ENCODE measurements around the gene TRPM3. TPM values are rescaled to one million over a fixed set of nuclear protein-coding genes. Genes with fewer than 3 reads are reported as not detected.

The TRPM3 gene
- total and polyA plus RNA-seq, 9 of the 15 experiments (the other 6 are each of a cell fraction or from before 2014, with no cell fraction given), result 0.04 TPM; not detected in 8

DNA sequence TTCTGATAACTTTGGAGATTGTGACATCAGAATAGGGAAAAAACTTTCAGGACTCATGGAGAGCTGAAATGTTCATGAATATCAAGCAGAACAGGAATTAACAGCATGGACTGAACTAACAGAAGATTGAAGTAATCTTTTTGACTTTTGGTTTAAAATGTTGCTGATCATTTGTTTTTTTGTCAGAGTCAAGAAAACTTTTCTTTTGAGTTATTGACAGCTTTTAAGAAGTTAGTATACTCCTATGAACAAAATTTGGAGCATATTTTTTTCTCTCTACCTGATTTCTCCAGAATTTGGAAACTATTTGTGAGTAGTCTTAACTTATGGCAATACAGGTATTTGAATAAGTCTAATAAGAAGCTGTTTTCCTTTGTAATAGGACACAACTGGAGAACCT is 462.7 kb downstream of the TRPM3 start:
- intact Hi-C loops (cut with micrococcal nuclease), result no loop called here

DNA sequence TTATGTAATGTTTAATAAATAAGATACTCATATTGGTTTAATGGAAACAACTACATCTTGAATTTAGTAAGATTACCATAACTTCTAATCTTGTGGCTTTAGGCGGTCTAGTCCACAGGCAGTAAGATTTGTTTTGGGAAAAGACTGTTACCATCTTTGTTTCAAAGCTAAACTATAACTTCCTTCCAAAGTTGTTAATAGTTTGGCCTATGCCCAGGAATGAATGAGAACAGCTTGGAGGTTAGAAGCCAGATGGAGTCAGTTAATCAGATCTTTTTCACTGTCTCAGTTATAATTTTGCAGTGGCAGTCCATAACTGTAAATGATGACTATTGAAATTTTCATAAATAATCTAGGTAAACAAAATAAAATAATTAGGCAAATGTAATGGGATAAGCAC is 465.1 kb downstream of the TRPM3 start:
- Histone ChIP-seq H3K36me3 (ENCODE audit: control insufficient read depth, insufficient read depth, low read length) (no peaks in the 10 kb centered on the region), H3K27ac (ENCODE audit: extremely low read depth, low read depth, low read length) (no peak overlapping the region), H3K4me1 (replicated peaks in 1 of 2; ENCODE audit: control insufficient read depth in 2 of 2, insufficient read depth in 2 of 2, low read length in 2 of 2) (no peaks in the 10 kb centered on the region), H3K9me3 (replicated peaks; ENCODE audit: control insufficient read depth, insufficient read depth, low read depth, low read length) (no peaks in the 10 kb centered on the region), H3K9me1 (ENCODE audit: control insufficient read depth, insufficient read depth, low read length) (no peaks in the 10 kb centered on the region), H2AFZ (ENCODE audit: low read depth, low read length) (no peak overlapping the region), H4K20me1 (replicated peaks; ENCODE audit: control insufficient read depth, insufficient read depth, low read length) (no peaks in the 10 kb centered on the region), H3K4me3 (no peak overlapping the region), H3K27me3 (ENCODE audit: control insufficient read depth in 2 of 2, insufficient read depth in 2 of 2, low read length in 2 of 2) (no peaks in the 10 kb centered on the region), H3K9ac (ENCODE audit: insufficient read depth in 1 of 2, low read depth in 2 of 2, low read length in 2 of 2) (no peak overlapping the region), H3K79me2 (ENCODE audit: control insufficient read depth, insufficient read depth, low read length) (no peaks in the 10 kb centered on the region), H3K4me2 (ENCODE audit: insufficient read depth, low read length) (no peak overlapping the region)
- CTCF ChIA-PET (ENCODE audit: low intra/inter-chr PET ratio), result no interaction called here
- ATAC-seq (no peak), FAIRE-seq (no peak), DNase-seq (ENCODE audit: extremely low read depth in 1 of 4, low spot score in 3 of 4) (no peak)
- in situ Hi-C loops (cut with MboI), result no loop called here
- no TSS peak for BruUV-seq (replicated peaks)
- intact Hi-C loops (cut with micrococcal nuclease), result no loop called here
- POLR2A ChIA-PET, result no interaction called here
- TF ChIP-seq SETDB1 (IDR thresholded peaks at IDR 0.05; ENCODE audit: low read length) (no peak), C11orf30 (IDR thresholded peaks at IDR 0.05; ENCODE audit: low read depth) (no peak), PTRF (tag; IDR thresholded peaks at IDR 0.05) (no peak), CBX8 (IDR thresholded peaks at IDR 0.05; ENCODE audit: borderline replicate concordance, extremely low read depth, low read depth, low read length, poor library complexity, severe bottlenecking) (no peak), JUND (IDR thresholded peaks at IDR 0.05; ENCODE audit: borderline replicate concordance, low read depth, low read length) (no peak), JUND (tag; IDR thresholded peaks at IDR 0.05; ENCODE audit: borderline replicate concordance, low read depth, low read length) (no peak), ZNF785 (CRISPR knock-in tag; IDR thresholded peaks at IDR 0.05) (no peak), STAG1 (CRISPR knock-in tag; IDR thresholded peaks at IDR 0.05; ENCODE audit: borderline replicate concordance) (no peak), GATAD2B (IDR thresholded peaks at IDR 0.05; ENCODE audit: borderline replicate concordance) (no peak)
- TF ChIP-seq, protein P1, sequence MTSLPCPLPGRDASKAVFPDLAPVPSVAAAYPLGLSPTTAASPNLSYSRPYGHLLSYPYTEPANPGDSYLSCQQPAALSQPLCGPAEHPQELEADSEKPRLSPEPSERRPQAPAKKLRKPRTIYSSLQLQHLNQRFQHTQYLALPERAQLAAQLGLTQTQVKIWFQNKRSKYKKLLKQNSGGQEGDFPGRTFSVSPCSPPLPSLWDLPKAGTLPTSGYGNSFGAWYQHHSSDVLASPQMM (CRISPR knock-in tag; IDR thresholded peaks at IDR 0.05), result no peak
- TF ChIP-seq, protein P2, sequence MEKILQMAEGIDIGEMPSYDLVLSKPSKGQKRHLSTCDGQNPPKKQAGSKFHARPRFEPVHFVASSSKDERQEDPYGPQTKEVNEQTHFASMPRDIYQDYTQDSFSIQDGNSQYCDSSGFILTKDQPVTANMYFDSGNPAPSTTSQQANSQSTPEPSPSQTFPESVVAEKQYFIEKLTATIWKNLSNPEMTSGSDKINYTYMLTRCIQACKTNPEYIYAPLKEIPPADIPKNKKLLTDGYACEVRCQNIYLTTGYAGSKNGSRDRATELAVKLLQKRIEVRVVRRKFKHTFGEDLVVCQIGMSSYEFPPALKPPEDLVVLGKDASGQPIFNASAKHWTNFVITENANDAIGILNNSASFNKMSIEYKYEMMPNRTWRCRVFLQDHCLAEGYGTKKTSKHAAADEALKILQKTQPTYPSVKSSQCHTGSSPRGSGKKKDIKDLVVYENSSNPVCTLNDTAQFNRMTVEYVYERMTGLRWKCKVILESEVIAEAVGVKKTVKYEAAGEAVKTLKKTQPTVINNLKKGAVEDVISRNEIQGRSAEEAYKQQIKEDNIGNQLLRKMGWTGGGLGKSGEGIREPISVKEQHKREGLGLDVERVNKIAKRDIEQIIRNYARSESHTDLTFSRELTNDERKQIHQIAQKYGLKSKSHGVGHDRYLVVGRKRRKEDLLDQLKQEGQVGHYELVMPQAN (IDR thresholded peaks at IDR 0.05; ENCODE audit: borderline replicate concordance), result no peak
- TF ChIP-seq, protein P3, sequence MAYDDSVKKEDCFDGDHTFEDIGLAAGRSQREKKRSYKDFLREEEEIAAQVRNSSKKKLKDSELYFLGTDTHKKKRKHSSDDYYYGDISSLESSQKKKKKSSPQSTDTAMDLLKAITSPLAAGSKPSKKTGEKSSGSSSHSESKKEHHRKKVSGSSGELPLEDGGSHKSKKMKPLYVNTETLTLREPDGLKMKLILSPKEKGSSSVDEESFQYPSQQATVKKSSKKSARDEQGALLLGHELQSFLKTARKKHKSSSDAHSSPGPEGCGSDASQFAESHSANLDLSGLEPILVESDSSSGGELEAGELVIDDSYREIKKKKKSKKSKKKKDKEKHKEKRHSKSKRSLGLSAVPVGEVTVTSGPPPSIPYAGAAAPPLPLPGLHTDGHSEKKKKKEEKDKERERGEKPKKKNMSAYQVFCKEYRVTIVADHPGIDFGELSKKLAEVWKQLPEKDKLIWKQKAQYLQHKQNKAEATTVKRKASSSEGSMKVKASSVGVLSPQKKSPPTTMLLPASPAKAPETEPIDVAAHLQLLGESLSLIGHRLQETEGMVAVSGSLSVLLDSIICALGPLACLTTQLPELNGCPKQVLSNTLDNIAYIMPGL (CRISPR knock-in tag; IDR thresholded peaks at IDR 0.05), result no peak
- 0% methylated on average over 1 of the region's 1 CpG for WGBS (ENCODE audit: insufficient coverage, low coverage, missing lambda C conversion rate)

More for the DNA sequence above, 462.7 kb downstream of the TRPM3 start:
- Histone ChIP-seq H3K9me1 (ENCODE audit: control insufficient read depth, insufficient read depth, low read length) (no peaks in the 10 kb centered on the region), H3K4me2 (ENCODE audit: insufficient read depth, low read length) (no peak overlapping the region), H3K9ac (ENCODE audit: insufficient read depth in 1 of 2, low read depth in 2 of 2, low read length in 2 of 2) (no peak overlapping the region), H3K27me3 (ENCODE audit: control insufficient read depth in 2 of 2, insufficient read depth in 2 of 2, low read length in 2 of 2) (no peaks in the 10 kb centered on the region), H3K27ac (ENCODE audit: extremely low read depth, low read depth, low read length) (no peak overlapping the region), H3K79me2 (ENCODE audit: control insufficient read depth, insufficient read depth, low read length) (no peaks in the 10 kb centered on the region), H3K9me3 (replicated peaks; ENCODE audit: control insufficient read depth, insufficient read depth, low read depth, low read length) (no peaks in the 10 kb centered on the region), H3K36me3 (ENCODE audit: control insufficient read depth, insufficient read depth, low read length) (no peaks in the 10 kb centered on the region), H3K4me1 (replicated peaks in 1 of 2; ENCODE audit: control insufficient read depth in 2 of 2, insufficient read depth in 2 of 2, low read length in 2 of 2) (no peaks in the 10 kb centered on the region), H2AFZ (ENCODE audit: low read depth, low read length) (no peak overlapping the region), H4K20me1 (replicated peaks; ENCODE audit: control insufficient read depth, insufficient read depth, low read length) (no peaks in the 10 kb centered on the region), H3K4me3 (no peak overlapping the region)
- TF ChIP-seq ZNF24 (IDR thresholded peaks at IDR 0.05) (no peak), NR4A1 (CRISPR knock-in tag; IDR thresholded peaks at IDR 0.05) (no peak), NR4A1 (tag; IDR thresholded peaks at IDR 0.05) (no peak), FUS (optimal IDR thresholded peaks at IDR 0.05; ENCODE audit: low read depth, low read length) (no peak), RBM25 (IDR thresholded peaks at IDR 0.05; ENCODE audit: low read depth, low read length, severe bottlenecking) (no peak)
- ATAC-seq (no peak), FAIRE-seq (no peak), DNase-seq (ENCODE audit: extremely low read depth in 1 of 4, low spot score in 3 of 4) (no peak)
- in situ Hi-C loops (cut with MboI), result no loop called here
- no TSS peak for BruUV-seq (replicated peaks)
- POLR2A ChIA-PET, result no interaction called here
- CTCF ChIA-PET (ENCODE audit: low intra/inter-chr PET ratio), result no interaction called here

Measured in K562 (cell line).